Islet of Langerhans (tissue), 1 donor: Measurements from ENCODE around the gene GIMAP6.
"Not testable (repeated sequence)": the region's sequence is repeated elsewhere in the genome, so short reads cannot be mapped to it uniquely, and the experiment has no call there.

ENCODE experiments used
- FAIRE-seq: peaks from one replicate; lab custom pipeline; 2011; peaks lifted over from hg19 to GRCh38; lab: Jason Lieb, UNC

The GIMAP6 gene

DNA sequence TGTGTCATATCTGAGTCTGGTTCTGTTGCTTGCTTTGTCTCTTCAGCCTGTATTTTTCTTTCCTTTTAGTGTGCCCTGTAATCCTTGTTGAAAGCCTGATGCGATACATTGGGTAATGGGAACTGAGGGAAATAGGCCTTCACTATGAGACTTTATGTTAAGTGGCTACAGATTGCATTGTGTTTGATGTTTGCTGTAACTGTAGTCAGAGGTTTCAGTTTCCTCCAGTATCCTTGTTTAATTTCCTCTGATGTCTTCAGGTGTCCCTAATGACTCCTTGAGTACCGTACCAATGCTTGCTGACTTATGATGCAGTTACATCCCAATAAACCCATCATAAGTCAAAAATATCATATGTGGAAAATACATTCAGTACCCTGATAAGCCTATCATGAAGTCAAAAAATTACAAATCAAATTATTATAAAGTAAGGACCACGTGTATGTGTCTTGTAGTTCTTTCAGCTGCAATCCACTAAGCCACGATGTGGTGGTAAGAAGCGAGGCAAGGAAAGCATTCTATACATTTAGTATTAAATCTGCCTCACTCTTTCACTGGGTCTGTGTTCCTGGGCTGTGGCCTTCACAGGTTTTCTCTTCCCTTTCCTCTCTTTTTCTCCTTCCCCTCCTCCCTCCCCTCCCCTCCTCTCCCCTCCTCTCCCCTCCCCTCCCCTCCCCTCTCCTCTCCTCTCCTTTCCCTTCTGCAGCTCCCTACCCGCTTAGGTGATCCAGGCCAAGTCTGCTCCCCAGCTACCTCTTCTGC lies 13.3 kb upstream of the GIMAP6 start:
- FAIRE-seq = no peak

- FAIRE-seq = no peak
These were observed 10.7 kb upstream of the GIMAP6 start for GRCh38 chr7:150642926-150643325.

DNA sequence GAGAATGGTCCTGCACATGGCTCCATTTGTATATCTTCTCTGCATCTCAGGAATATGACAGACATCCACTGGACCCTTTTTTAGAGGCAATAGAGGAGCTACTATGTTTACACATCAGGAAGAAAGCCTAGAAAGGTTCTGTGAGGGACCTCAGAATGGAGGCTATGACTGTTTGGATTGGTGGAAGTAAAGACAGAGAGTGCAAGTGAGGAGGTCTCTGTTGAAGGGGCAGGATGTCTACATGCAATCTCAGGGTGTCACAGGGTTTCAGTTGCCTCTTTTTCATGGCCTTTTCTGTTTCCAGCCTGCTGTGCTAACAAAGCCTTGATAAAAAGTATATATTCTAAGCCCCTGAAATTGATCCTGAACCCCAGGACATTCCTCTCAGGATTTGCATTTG lies 9.7 kb upstream of the GIMAP6 start:
- no peak for FAIRE-seq

- no peak for FAIRE-seq
These were observed 1.7 kb upstream of the GIMAP6 start for GRCh38 chr7:150633926-150634325.

GRCh38 chr7:150631084-150631826 lies 930 bp downstream of the GIMAP6 start:
- no peak for FAIRE-seq

GRCh38 chr7:150629347-150629746 lies 2.8 kb downstream of the GIMAP6 start:
- no peak for FAIRE-seq

GRCh38 chr7:150627959-150628358 lies 4.2 kb downstream of the GIMAP6 start:
- no peak for FAIRE-seq

DNA sequence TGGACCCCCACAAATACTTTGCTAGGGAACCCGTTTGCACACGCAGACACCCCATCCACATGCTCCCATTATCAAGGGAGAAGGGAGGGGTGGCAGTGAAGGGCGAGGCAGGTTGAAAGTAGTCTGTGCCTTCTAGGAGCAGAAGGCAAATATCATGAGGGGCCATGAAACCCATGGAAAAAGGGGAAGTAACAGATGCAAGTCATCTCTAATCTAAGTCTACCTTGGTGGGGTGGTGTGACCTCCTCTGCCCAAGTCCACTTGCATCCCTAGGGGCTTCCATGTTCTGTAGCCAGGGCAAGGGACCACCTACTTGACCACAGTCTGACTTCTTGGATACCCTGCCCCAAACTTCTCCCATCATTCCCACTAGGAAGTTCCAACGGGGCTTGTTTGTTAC lies 5.5 kb downstream of the GIMAP6 start:
- no peak for FAIRE-seq

DNA sequence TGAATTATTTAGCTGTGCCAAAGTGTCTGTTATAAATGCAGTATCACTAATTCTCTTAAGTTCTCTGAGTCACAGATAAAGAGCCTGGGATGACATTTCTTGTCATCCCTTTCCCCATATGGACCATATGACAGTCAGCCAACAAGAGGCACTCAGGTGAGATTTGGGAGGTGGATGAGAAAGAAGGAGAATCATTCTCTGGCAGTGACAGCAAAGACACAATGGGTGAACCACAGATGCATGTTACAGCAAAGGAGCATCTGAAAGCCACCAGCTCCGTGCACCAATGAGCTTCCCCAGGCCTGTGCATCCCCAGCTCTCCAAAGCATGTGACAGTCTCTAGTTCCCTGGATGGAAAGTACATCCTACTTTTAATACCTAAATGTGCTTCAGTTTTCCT lies 10.8 kb downstream of the GIMAP6 start:
- no peak for FAIRE-seq

- no peak for FAIRE-seq
These were observed 11.4 kb downstream of the GIMAP6 start for GRCh38 chr7:150620617-150621371.

DNA sequence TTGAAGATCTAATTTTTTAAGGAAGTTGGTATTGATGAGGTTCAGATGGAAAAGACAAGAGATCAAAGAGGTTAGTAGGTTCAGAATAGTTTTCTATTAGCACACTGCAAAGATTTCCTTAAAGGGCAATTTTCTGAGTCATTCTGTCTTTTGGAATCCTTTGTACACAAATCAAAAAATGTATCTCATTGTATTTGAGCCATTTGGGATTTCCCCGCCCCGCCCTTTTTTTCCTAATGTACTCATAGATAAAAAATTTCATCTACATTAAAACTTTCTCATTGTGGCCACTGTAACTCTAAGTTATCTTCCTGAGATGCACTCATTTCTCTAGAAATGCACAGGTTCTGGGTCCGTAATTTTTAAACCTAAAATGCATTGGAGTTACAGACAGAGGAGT lies 12.1 kb downstream of the GIMAP6 start:
- FAIRE-seq = no peak

DNA sequence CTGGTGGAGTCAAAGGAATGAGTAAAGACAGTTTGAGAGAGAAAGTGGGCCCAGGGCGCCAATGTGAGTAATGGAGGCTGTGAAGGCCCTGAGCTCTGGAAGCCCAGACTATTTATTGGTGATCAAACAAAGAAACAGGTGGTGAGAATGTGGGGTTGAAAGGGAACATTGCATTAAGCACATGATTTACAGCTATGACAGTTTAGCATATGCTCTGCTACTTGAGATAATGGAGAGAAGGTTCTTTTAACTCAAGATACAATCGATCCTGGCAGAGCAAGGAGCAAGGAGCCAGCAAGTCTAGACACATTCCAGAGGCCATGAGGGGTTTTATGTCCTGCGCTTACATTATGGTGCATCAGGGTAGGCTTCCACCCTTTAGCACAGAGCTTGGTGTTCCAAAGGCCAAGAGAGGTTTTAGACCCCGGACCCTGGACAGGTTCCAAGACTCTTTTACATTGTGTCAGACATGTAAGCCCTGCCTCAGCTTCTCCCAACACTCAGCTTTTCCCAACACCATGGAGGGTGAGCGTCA lies 16.9 kb downstream of the GIMAP6 start:
- FAIRE-seq = not testable (repeated sequence)

DNA sequence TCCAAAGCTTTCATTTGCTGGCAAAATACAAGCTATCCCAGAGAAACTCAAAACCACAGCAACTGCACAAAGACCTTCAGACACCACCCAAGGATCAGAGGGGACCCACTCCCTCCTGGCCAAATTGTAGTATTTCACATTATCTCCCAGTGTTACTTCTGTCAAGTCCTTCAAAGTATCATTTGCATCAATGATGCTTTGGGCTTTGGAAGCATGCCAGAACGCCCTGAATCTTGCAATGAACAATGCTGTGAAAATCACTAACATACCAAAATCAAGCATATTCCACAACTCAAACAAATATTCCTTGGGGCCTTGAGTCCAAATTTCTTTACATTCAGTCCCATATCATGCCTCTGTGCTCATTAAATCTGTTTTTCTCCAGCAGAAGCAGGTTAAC lies 17.8 kb downstream of the GIMAP6 start:
- FAIRE-seq = not testable (repeated sequence)

DNA sequence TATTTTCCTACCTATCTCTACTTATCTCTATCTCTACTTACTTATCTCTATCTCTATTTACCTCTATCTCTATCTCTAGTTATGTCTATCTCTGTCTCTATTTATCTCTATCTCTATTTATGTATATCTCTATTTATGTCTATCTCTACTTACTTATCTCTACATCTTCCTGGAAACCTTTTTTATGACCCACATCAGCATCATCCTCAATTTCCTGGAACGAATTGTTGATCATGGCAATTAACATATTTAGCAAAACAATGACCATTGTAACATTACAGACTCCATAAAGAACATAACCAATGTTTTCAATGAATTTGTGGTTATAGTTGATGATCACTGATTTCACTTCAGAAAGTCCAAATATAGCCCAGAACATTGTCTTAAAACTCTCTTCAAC lies 18.3 kb downstream of the GIMAP6 start:
- FAIRE-seq = no peak

DNA sequence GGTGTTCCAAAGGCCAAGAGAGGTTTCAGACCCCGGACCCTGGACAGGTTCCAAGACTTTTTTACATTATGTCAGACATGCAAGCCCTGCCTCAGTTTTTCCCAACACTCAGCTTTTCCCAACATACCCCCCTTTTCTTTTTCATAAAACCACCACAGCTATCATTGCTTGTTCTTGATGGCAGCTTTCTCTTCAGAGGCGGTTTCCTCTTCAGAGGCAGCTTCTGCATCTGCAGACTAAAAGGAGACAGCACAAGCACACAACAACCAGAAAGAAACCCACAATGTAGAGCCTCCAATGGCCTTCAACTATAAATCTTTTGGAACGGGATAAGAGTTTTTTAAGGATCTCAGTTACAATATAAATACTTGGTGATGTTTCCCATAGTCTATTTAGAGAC lies 19.3 kb downstream of the GIMAP6 start:
- no peak for FAIRE-seq

- FAIRE-seq = no peak
These were observed 22.0 kb downstream of the GIMAP6 start for GRCh38 chr7:150610233-150610632.

DNA sequence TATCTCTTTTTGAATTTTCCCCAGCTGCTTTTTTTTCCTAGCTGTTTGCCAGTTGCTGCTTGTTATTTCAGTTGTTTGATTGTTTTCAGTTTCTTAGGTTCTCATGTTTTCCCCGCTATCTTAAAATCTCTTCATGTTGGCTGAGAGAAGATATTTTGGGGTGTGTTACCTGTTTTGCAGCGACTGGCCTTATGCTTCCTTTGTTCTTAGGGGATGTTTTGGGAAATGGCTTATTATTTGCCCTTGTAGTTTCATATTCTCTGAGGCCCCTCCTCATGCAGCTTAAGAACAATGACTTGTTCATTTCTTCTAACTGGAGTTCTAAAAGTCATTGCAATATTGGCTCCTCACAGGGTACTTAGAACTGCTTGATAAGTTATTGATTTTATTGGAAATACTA lies 28.6 kb downstream of the GIMAP6 start:
- FAIRE-seq = not testable (repeated sequence)

DNA sequence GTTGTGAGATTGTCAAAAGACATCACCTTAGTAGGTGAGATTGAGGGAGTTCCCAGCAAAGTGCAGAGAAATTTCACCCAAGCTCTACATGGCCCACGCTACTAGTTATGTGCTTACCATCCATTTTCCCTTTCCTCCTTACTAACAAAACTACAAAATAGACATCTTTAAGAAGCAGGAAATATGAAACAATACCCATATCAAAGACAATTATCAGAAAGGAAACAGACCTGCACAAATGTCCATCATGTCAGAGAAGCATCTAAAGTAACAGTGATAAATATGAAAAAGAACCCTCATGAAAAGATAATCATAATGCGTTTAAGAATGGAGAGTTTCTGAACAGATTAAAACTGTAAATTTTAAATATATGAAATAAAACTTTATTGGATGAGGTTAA lies 36.8 kb downstream of the GIMAP6 start:
- no peak for FAIRE-seq

GRCh38 chr7:150594805-150595204 lies 37.4 kb downstream of the GIMAP6 start:
- no peak for FAIRE-seq

DNA sequence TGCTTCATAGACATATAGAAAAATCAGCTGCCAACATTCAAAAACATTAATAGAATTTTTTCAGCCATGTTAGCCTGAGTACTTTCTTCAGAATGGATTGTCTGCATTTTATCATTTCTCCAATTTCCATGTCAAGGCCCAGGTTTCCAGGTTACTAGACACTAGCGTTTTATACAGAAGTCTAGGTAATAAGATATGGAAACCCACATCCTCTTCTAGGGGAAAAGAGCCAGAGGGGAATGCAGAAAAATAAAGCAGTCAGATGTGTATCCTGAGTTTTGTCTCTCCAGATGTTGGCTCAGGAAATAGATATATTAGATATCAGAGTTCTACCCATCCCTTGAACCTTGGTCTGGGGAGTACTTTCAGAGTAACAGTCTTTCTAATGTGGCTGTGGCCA lies 44.6 kb downstream of the GIMAP6 start:
- no peak for FAIRE-seq

DNA sequence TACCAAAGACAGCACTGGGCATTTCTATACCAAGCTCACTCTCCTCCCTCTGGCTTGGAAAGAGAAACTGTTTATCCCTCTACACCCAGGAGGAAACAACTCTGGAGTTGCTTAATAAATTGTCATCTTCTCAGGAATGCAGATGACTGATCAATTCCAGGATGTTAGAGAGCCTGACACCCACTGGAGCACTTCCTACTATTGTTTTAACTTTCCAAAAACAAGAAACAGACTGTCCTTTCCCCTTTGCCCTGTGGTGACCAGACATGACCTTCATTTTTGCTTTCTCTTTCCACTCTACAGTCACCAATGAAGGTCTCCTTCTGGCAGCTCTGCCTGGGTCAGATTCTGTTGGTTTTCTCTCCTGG lies 45.4 kb downstream of the GIMAP6 start:
- FAIRE-seq = no peak

DNA sequence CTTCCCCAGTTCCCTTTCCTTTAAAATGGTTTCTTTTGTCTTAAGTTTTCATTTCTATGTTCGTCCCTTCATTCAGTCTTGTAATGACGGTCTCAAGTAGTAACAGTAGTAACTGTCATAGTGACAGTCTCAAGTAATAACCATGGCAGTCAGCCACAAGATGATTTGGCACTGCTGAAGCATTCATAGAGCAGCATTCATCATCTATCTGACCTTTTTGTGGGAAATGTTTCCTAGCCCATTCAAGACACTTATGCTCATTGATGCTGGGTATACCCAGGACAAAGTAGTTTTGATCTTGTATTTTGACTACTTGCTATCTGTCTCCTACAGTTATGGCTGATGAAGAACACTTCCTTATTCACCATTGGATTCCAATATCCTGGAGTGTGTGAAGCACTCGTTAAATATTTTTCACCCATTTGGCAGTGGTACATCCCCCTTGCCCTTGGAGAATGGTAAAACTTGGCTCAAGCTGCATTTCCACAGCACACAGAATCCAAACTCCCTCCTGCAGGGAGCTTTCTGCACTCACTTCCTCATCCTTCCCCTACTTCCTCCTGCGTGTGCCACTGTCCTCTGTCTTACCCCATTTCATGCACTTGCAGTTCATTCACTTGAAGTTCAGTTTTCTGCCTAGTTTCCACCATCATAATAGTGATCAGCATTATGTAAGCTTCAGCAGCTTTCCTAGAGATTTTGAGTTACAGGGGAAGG lies 46.0 kb downstream of the GIMAP6 start:
- FAIRE-seq = no peak
